A673 (cell line): ENCODE results near the gene MINDY3. TPM values are rescaled to one million over a fixed set of nuclear protein-coding genes. Genes with fewer than 3 reads are reported as not detected.

ENCODE experiments used
- BruUV-seq: library from RNA; stranded (reverse); fragments of 400-500 nt; replicated peaks from 2 replicates; lab custom pipeline; 2021; lab: Mats Ljungman, UMichigan
- CTCF ChIA-PET: fragments of 300-600 bp; sonication (Branson Sonifier 250); formaldehyde crosslinking; loops from one replicate; lab custom pipeline; 2022; ENCODE audit warnings: antibody characterized with exemption; lab: Charles Lee
- POLR2A ChIA-PET: fragments of 300-600 bp; sonication (Branson Sonifier 250); formaldehyde crosslinking; loops from one replicate; lab custom pipeline; 2022; ENCODE audit warnings: antibody characterized with exemption; ENCODE audit not compliant: low non-redundant PET; lab: Charles Lee
- DNase-seq: peaks from one replicate; pipeline ENCODE4 v3.0.0-alpha.2; 2015; ENCODE audit warnings: low spot score
- H3K27ac ChIP-seq: fragments of 200-600 bp; sonication (generic); 2 replicates; pipeline ENCODE4 v1.5.1; 2016; ENCODE audit warnings: mixed run types, low read depth, mild to moderate bottlenecking, mixed read lengths, antibody characterized with exemption, low read length; ENCODE audit not compliant: poor library complexity, severe bottlenecking
- H3K27me3 ChIP-seq: fragments of 200-600 bp; sonication (generic); replicated peaks from 2 replicates; pipeline ENCODE4 v1.6.1; 2017; ENCODE audit warnings: mixed run types, low read depth, mild to moderate bottlenecking, mixed read lengths, antibody characterized with exemption, low read length; ENCODE audit not compliant: insufficient read depth, poor library complexity
- H3K36me3 ChIP-seq: fragments of 200-600 bp; sonication (generic); 2 replicates; pipeline ENCODE4 v1.6.1; 2016; ENCODE audit warnings: mixed run types, mild to moderate bottlenecking, mixed read lengths, antibody characterized with exemption, low read length; ENCODE audit not compliant: insufficient read depth, poor library complexity, severe bottlenecking
- H3K4me1 ChIP-seq: fragments of 200-600 bp; sonication (generic); 2 replicates; pipeline ENCODE4 v1.6.1; 2017; ENCODE audit warnings: mixed run types, mild to moderate bottlenecking, mixed read lengths, antibody characterized with exemption, low read length; ENCODE audit not compliant: insufficient read depth, poor library complexity, severe bottlenecking
- H3K4me3 ChIP-seq: fragments of 200-600 bp; sonication (generic); 2 replicates; pipeline ENCODE4 v1.5.1; 2016; ENCODE audit warnings: low read depth, mixed run types, mild to moderate bottlenecking, mixed read lengths, low read length; ENCODE audit not compliant: poor library complexity, severe bottlenecking
- H3K9me3 ChIP-seq: fragments of 200-600 bp; sonication (generic); 2 replicates; pipeline ENCODE4 v1.6.1; 2016; ENCODE audit warnings: mixed run types, low read depth, mild to moderate bottlenecking, mixed read lengths, antibody characterized with exemption, low read length; ENCODE audit not compliant: poor library complexity, severe bottlenecking
- EZH2 ChIP-seq: fragments of 200-600 bp; sonication (generic); IDR thresholded peaks from 2 replicates; pipeline ENCODE4 v1.6.1; 2017; ENCODE audit warnings: borderline replicate concordance, low read depth, mild to moderate bottlenecking, mixed read lengths, antibody characterized with exemption, low read length; ENCODE audit not compliant: poor library complexity, severe bottlenecking
- intact Hi-C: fragments of 100-400 bp; cut with micrococcal nuclease; formaldehyde crosslinking; loops from one replicate; pipeline ENCODE4 v1.10.0; 2022; ENCODE audit not compliant: unreplicated experiment
- total RNA-seq: library from RNA; stranded (reverse); gene quantifications from 2 replicates; pipeline ENCODE4 v1.2.3, GENCODE V29; 2021
- TF ChIP-seq, protein P1 (sequence below): fragments of 300-800, 200-600 bp; sonication (generic); conservative IDR thresholded peaks from 2 replicates; pipeline ENCODE4 v1.5.1; 2017; ENCODE audit warnings: low read depth, mild to moderate bottlenecking, antibody characterized with exemption, low read length, moderate library complexity, mixed read lengths

Gene MINDY3
- total RNA-seq, 1 experiment from 2014 or later = 14.6 TPM

GRCh38 chr10:15760681-15761080 is 99.6 kb downstream of the MINDY3 start:
- no TSS peak for BruUV-seq
- intact Hi-C loops = no loop called here
- CTCF ChIA-PET = no interaction called here
- Histone ChIP-seq H3K36me3 (no peaks in the 10 kb centered on the region), H3K4me3 (no peak overlapping the region), H3K9me3 (no peaks in the 10 kb centered on the region), H3K27ac (no peak overlapping the region), H3K4me1 (no peaks in the 10 kb centered on the region), H3K27me3 (peaks cover 21% of the 10 kb centered on the region)
- POLR2A ChIA-PET = no interaction called here
- no peak for TF ChIP-seq EZH2
- TF ChIP-seq, protein P1, sequence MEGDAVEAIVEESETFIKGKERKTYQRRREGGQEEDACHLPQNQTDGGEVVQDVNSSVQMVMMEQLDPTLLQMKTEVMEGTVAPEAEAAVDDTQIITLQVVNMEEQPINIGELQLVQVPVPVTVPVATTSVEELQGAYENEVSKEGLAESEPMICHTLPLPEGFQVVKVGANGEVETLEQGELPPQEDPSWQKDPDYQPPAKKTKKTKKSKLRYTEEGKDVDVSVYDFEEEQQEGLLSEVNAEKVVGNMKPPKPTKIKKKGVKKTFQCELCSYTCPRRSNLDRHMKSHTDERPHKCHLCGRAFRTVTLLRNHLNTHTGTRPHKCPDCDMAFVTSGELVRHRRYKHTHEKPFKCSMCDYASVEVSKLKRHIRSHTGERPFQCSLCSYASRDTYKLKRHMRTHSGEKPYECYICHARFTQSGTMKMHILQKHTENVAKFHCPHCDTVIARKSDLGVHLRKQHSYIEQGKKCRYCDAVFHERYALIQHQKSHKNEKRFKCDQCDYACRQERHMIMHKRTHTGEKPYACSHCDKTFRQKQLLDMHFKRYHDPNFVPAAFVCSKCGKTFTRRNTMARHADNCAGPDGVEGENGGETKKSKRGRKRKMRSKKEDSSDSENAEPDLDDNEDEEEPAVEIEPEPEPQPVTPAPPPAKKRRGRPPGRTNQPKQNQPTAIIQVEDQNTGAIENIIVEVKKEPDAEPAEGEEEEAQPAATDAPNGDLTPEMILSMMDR = no peak
- no peak for DNase-seq

DNA sequence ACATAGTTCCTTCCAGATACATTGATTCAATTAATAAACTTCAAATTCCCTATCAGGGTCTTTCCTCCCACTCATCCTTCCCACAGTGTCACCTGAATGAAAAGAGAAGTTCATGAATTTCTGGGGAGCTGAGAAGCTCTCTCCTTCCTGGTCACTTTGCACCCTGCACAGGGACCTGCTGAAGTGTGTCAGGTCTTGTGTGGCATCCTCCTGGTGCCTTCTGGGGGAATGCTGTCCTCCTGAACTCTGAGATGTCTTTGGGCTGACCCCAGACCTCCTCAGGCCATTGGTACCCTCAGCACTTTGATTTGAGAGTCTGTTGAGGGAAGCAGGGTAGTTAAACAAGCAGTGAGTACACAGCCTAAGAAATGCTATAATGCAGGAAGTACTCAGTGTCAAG is 101.0 kb downstream of the MINDY3 start:
- intact Hi-C loops = no loop called here
- no peak for DNase-seq
- Histone ChIP-seq H3K27ac (no peak overlapping the region), H3K4me1 (no peaks in the 10 kb centered on the region), H3K36me3 (no peaks in the 10 kb centered on the region), H3K27me3 (peaks cover 31% of the 10 kb centered on the region), H3K9me3 (no peaks in the 10 kb centered on the region), H3K4me3 (no peak overlapping the region)
- no peak for TF ChIP-seq EZH2
- TF ChIP-seq, protein P1 = no peak
- CTCF ChIA-PET = no interaction called here
- BruUV-seq = no TSS peak
- POLR2A ChIA-PET = no interaction called here

GRCh38 chr10:15758618-15759017 is 101.7 kb downstream of the MINDY3 start:
- Histone ChIP-seq H3K4me3 (no peak overlapping the region), H3K27ac (no peak overlapping the region), H3K4me1 (no peaks in the 10 kb centered on the region), H3K27me3 (peaks cover 31% of the 10 kb centered on the region), H3K9me3 (no peaks in the 10 kb centered on the region), H3K36me3 (no peaks in the 10 kb centered on the region)
- POLR2A ChIA-PET = no interaction called here
- CTCF ChIA-PET = no interaction called here
- DNase-seq = no peak
- TF ChIP-seq EZH2 = no peak
- TF ChIP-seq, protein P1 = no peak
- intact Hi-C loops = no loop called here
- BruUV-seq = no TSS peak
